Measurements from ENCODE around the gene GCNT2. TPM values are rescaled to one million over a fixed set of nuclear protein-coding genes. Genes with fewer than 3 reads are reported as not detected.
"Not testable (repeated sequence)": the region's sequence is repeated elsewhere in the genome, so short reads cannot be mapped to it uniquely, and the experiment has no call there.

The GCNT2 gene
- total and polyA plus RNA-seq, 5 experiments from 2014 or later, result 0.85 to 4.6 (median 1.8) TPM

DNA sequence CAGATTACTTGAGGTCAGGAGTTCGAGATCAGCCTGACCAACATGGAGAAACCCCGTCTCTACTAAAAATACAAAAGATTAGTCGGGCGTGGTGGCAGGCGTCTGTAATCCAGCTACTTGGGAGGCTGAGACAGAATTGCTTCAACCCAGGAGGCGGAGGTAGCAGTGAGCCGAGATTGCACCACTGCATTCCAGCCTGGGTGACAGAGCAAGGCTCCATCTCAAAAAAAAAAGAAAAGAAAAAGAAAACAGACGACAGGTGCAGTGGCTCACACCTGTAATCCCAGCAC lies 1.8 kb upstream of the GCNT2 start:
- ATAC-seq, H3K4me3 Mint-ChIP-seq, H3K9me3 Mint-ChIP-seq, H3K27me3 Mint-ChIP-seq, H3K27ac Mint-ChIP-seq, DNase-seq, H3K36me3 Mint-ChIP-seq, H3K4me1 Mint-ChIP-seq: not testable (repeated sequence)
- POLR2A ChIA-PET, result interaction anchor here (0.7 kb wide), 1 partner anchor 97 kb away, joined by 3 read pairs; no protein-coding TSS in a partner anchor

DNA sequence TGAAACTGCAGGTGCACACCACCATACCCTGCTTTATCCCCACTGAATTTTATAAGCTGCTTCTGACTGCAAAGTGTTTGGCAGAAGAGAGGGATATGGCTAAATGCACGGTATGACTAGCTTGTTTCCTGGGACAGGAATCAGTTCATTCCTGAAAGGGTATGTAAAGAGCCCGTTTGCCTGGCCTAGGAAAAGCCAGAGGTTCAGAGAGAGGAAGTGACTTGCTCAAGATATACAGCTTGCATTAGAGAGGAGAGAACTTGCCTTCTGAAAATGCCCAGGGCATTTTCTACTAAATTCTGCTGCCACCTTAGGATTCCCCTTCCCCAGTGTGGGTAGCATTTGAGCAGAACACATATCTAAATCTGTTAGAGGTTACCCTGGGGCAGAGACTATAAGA lies 683 bp upstream of the GCNT2 start:
- POLR2A ChIA-PET, result interaction anchor here (0.6 to 0.7 kb wide), 2 partner anchors 18 to 59 kb away, joined by 4 to 7 read pairs; no protein-coding TSS in a partner anchor
- Mint-ChIP-seq H3K4me3 (no peak overlapping the region), H3K9me3 (no peaks in the 10 kb centered on the region), H3K27ac (no peak overlapping the region), H3K4me1 (peaks cover 0 to 4% (median 2%) of the 10 kb centered on the region in 4 donors), H3K27me3 (peaks cover 1 to 13% (median 6%) of the 10 kb centered on the region in 5 donors), H3K36me3 (no peaks in the 10 kb centered on the region)
- no peak for ATAC-seq
- no peak for DNase-seq

DNA sequence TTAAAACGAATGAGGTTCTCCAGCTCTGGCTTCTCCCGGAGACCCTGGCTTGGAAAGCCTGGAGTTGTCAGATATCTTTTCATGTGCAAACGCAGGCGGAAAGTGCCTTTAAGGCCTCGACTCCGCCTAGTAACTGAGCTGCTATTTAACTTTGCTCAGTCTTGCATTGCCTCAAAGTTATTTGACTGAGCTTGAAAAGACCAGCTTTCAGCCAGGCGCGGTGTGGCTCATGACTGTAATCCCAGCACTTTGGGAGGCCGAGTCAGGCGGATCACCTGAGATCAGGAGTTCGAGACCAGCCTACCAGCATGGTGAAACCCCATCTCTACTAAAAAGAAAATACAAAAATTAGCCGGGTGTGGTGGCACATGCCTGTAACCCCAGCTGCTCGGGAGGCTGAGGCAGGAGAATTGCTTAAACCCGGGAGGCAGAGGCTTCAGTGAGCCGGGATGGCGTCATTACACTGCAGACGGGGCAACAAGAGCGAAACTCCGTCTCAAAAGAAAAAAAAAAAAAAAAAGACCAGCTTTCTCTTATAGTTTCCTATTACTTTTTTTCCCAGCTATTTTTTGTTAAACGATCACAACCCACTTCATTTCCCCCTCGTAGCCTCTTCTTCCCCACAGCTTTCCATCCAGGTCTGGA lies 1.9 kb downstream of the GCNT2 start:
- POLR2A ChIA-PET, result interaction anchor here (0.6 kb wide), 1 partner anchor 165 kb away, joined by 3 read pairs; no protein-coding TSS in a partner anchor
- Mint-ChIP-seq H3K4me1 (peaks cover 2 to 8% (median 4%) of the 10 kb centered on the region in 4 donors), H3K27ac (no peak overlapping the region), H3K9me3 (no peaks in the 10 kb centered on the region), H3K4me3 (no peak overlapping the region), H3K27me3 (peaks cover 1 to 13% (median 6%) of the 10 kb centered on the region in 5 donors), H3K36me3 (no peaks in the 10 kb centered on the region)
- ATAC-seq, result no peak
- DNase-seq, result no peak

DNA sequence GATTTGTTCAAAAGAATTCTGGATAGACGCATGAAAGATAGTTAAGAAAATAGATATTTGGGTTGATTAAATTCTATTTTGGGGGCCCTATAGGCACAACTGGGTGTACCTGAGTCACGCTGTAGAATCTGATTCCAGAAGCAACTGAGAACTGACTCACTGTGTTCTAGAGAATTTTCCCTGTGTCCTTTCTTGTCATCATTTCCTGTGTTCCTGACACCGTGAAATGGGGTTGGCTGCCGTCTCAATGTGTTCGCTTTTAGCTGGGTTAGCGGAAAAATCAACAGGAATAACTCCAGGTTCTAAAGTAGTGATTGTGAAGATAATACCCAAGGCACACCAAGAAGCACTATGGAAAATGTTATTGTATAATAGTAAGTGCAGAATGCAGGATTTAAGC lies 5.0 kb downstream of the GCNT2 start:
- Mint-ChIP-seq H3K27me3 (peaks cover 0 to 9% (median 2%) of the 10 kb centered on the region in 5 donors), H3K4me3 (no peak overlapping the region), H3K27ac (no peak overlapping the region), H3K36me3 (peaks cover 0 to 4% (median 0%) of the 10 kb centered on the region in 3 donors), H3K4me1 (peaks cover 7 to 30% (median 25%) of the 10 kb centered on the region in 4 donors), H3K9me3 (no peaks in the 10 kb centered on the region)
- ATAC-seq (no peak), DNase-seq (no peak)
- POLR2A ChIA-PET, result no interaction called here

DNA sequence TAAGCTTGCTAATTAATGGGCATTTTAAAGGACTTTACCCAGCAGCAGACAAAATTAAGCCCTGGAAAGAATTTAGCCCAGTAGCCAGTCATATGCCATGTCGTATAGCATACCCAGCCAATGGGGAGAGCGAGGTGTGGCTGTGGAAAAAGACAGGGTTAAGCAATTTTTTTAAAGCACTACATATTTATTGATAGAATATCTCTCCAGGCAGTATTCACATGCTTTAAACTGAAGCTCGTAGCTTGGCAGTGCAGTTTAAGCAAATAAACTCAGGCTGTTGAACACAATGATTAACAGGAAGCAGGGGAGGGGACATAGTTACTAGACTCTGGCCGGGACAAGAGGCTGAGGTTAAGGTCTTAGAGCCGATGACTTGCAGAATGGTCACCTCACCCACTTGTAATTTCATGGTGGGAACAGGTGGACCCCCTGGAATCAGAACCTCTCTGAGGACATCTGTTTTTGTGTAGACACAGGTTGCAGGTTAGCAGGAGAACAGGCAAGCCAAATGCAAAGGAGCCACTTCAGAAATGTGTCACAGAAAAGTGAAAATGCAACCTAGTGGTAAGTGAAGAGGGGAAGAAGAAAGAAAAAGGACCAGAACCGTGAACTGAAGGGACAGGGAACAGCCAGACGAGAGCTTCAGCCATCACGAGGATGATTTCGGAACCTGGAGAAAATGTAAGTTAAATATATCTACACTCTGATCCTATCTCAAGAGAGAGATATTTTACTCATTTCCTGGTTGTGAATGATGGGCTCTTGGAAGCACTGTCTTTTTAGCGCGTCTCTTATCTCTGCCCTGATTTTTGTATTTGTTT lies 7.2 kb downstream of the GCNT2 start:
- peak; percentile 62 to 70 for ATAC-seq
- Mint-ChIP-seq H3K4me3 (peak overlapping the region; percentile 85 to 99 (median 94)), H3K27me3 (peaks cover 0 to 5% (median 2%) of the 10 kb centered on the region in 5 donors), H3K9me3 (no peaks in the 10 kb centered on the region), H3K36me3 (peaks cover 0 to 6% (median 0%) of the 10 kb centered on the region in 3 donors), H3K4me1 (peaks cover 15 to 51% (median 45%) of the 10 kb centered on the region in 4 donors), H3K27ac (peak overlapping the region; percentile 77 to 98 (median 91))
- POLR2A ChIA-PET, result interaction anchor here (0.6 to 1.9 kb wide), 5 partner anchors 166 to 324 kb away, joined by 3 to 13 read pairs (median 3); partner anchors contain the start of genes C6orf52, PAK1IP1, TMEM14B and TMEM14C
- peak in 5 of 10 donors; percentile 15 to 35 (median 24) for DNase-seq

DNA sequence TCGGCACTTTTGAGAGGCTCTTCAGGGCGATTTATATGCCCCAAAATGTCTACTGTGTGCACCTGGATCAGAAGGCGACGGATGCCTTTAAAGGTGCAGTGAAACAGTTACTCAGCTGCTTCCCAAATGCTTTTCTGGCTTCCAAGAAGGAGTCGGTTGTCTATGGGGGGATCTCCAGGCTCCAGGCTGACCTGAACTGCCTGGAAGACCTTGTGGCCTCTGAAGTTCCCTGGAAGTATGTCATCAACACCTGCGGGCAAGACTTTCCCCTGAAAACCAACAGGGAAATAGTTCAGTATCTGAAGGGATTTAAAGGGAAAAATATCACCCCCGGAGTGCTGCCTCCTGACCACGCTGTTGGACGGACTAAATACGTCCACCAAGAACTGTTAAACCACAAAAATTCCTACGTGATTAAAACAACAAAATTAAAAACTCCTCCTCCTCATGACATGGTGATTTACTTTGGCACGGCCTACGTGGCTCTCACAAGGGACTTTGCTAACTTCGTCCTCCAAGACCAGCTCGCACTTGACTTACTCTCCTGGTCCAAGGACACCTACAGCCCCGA lies 8.2 kb downstream of the GCNT2 start:
- POLR2A ChIA-PET, result interaction anchor here (0.7 to 1.9 kb wide), 3 partner anchors 165 to 218 kb away, joined by 3 to 13 read pairs (median 8); partner anchors contain the start of genes C6orf52, PAK1IP1, TMEM14B and TMEM14C
- H3K27me3 Mint-ChIP-seq, result peaks cover 0 to 3% (median 0%) of the 10 kb centered on the region in 5 donors
- H3K4me3 Mint-ChIP-seq, result peak overlapping the region; percentile 85 to 99 (median 94)
- ATAC-seq (peak in 1 of 2 donors; percentile 15), DNase-seq (no peak)
- peak overlapping the region; percentile 49 to 98 (median 91) for H3K27ac Mint-ChIP-seq
- H3K36me3 Mint-ChIP-seq, result peaks cover 0 to 6% (median 0%) of the 10 kb centered on the region in 3 donors
- H3K9me3 Mint-ChIP-seq, result no peaks in the 10 kb centered on the region
- H3K4me1 Mint-ChIP-seq, result peaks cover 15 to 61% (median 51%) of the 10 kb centered on the region in 4 donors

DNA sequence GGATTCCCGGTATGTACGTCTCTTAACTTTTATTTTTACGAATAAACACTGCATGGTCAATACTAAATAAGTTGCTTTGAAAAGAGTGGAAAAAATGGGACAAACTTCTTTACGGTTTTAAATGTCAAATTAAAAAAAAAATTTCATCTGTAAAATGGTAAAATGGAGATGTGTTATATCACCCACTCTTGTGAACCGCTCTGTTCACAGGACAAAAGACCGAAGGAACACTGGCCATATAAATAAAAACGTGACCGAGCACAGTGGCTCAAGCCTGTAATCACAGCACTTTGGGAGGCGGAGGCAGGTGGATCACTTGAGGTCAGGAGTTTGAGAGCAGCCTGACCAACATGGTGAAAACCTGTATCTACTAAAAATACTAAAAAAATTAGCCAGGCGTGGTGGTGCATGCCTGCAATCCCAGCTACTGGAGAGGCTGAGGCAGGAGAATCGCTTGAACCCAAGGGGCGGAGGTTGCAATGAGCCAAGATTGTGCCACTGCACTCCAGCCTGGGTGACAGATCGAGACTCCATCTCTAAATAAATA lies 8.8 kb downstream of the GCNT2 start:
- POLR2A ChIA-PET, result interaction anchor here (1.9 kb wide), 1 partner anchor 165 kb away, joined by 13 read pairs; the partner anchor contains the start of genes C6orf52 and PAK1IP1
- not testable (repeated sequence) for DNase-seq, ATAC-seq, H3K36me3 Mint-ChIP-seq, H3K27me3 Mint-ChIP-seq, H3K9me3 Mint-ChIP-seq
- peaks cover 14 to 67% (median 53%) of the 10 kb centered on the region in 4 donors for H3K4me1 Mint-ChIP-seq
- peak overlapping the region; percentile 85 to 99 (median 94) for H3K4me3 Mint-ChIP-seq
- H3K27ac Mint-ChIP-seq, result peak overlapping the region in 9 of 10 donors; percentile 72 to 98 (median 91)

DNA sequence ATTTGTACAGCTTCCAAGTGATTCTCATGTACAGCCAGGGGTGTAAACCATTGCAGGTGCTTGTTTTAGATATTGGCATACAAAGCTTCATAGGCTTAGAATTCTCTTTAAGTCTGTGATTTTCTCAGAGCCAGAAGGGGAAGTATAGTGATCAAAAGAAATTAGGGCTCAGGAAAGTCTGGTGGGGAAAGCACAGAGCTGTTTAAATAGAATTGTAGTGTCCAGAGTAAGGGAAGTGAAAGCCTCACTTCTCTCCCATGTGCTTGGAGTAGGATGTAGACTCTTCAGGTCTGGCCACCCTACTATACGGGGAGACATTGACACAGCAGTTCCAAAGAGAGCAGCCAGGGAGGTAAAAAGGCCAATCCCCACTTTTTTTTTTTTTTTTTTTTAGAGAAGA lies 10.4 kb downstream of the GCNT2 start:
- peaks cover 17 to 83% (median 63%) of the 10 kb centered on the region in 4 donors for H3K4me1 Mint-ChIP-seq
- peak overlapping the region; percentile 39 to 89 (median 74) for H3K4me3 Mint-ChIP-seq
- H3K27me3 Mint-ChIP-seq, result no peaks in the 10 kb centered on the region
- peaks cover 0 to 13% (median 4%) of the 10 kb centered on the region in 9 donors for H3K9me3 Mint-ChIP-seq
- POLR2A ChIA-PET, result no interaction called here
- peak overlapping the region in 4 of 10 donors; percentile 2 to 37 (median 7) for H3K27ac Mint-ChIP-seq
- DNase-seq (no peak), ATAC-seq (no peak)
- peaks cover 5 to 13% (median 8%) of the 10 kb centered on the region in 3 donors for H3K36me3 Mint-ChIP-seq

DNA sequence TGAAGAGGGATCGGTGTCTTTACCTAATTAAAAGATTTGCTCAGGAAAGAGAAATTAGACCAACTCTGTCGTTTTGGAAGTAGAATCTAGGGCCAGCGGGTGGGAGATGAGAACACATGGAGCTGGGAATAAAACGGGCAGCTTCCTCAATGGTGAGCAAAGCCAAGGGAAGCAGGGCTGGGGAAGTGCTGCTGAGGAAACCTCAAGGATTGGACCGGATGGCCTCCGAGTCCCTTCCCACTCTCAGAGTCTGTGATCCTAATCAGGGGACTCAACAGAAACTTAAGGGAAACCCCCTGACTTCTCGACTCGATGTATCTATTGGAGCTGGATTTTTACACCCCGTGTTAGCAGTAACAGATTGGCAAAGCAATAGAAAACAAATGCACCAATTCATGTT lies 10.8 kb downstream of the GCNT2 start:
- H3K36me3 Mint-ChIP-seq, result peaks cover 5 to 13% (median 8%) of the 10 kb centered on the region in 3 donors
- DNase-seq, result no peak
- peak overlapping the region in 2 of 10 donors; percentile 2 to 59 for H3K27ac Mint-ChIP-seq

DNA sequence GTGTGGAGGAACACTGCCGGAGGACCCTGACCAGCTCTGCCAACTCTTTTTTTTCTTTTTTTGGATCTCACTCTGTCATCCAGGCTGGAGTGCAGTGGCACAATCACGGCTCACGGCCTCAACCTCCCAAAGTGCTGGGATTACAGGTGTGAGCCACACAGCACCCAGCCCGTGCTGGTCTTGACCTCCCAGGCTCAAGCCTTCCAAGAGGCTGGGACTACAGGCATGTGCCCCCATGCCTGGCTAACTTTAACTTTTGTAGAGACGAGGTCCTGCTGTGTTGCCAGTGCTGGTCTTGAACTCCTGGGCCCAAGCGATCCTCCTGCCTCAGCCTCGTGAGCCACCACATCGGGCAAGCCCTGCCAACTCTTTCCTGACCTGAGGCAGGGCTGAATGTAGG lies 11.2 kb downstream of the GCNT2 start:
- peaks cover 0 to 16% (median 4%) of the 10 kb centered on the region in 9 donors for H3K9me3 Mint-ChIP-seq
- no peaks in the 10 kb centered on the region for H3K27me3 Mint-ChIP-seq
- H3K27ac Mint-ChIP-seq, result peak overlapping the region in 2 of 10 donors; percentile 2 to 59
- POLR2A ChIA-PET, result no interaction called here
- DNase-seq (no peak), ATAC-seq (no peak)
- peaks cover 5 to 16% (median 8%) of the 10 kb centered on the region in 3 donors for H3K36me3 Mint-ChIP-seq
- H3K4me1 Mint-ChIP-seq, result peaks cover 17 to 83% (median 63%) of the 10 kb centered on the region in 4 donors
- H3K4me3 Mint-ChIP-seq, result peak overlapping the region in 9 of 10 donors; percentile 30 to 89 (median 64)

More for the DNA sequence above, 10.8 kb downstream of the GCNT2 start:
- POLR2A ChIA-PET, result no interaction called here
- peaks cover 0 to 13% (median 4%) of the 10 kb centered on the region in 9 donors for H3K9me3 Mint-ChIP-seq
- H3K4me1 Mint-ChIP-seq, result peaks cover 17 to 83% (median 63%) of the 10 kb centered on the region in 4 donors
- no peaks in the 10 kb centered on the region for H3K27me3 Mint-ChIP-seq
- ATAC-seq, result no peak
- peak overlapping the region; percentile 23 to 89 (median 62) for H3K4me3 Mint-ChIP-seq

DNA sequence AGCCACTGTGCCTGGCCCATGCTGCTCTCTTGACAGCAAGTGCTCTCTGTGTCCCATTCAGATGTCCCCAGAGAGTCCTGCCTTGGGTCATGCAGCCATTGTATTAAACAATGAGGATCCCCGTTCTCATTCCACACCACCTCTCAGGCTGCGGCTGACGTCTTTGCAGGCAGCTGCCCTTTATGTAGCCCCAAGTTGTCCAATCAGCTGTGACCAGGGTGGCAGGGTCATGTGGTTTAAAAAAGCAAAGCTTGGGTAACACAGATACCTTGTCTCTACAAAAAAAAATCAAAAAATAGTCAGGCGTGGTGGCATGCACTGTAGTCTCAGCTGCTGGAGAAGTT lies 13.2 kb downstream of the GCNT2 start:
- ATAC-seq, result peak in 1 of 2 donors; percentile 56
- Mint-ChIP-seq H3K4me3 (peak overlapping the region in 7 of 10 donors; percentile 4 to 89 (median 50)), H3K9me3 (peaks cover 0 to 24% (median 5%) of the 10 kb centered on the region in 9 donors), H3K27ac (peak overlapping the region in 4 of 10 donors; percentile 19 to 83 (median 73)), H3K27me3 (no peaks in the 10 kb centered on the region), H3K4me1 (peaks cover 17 to 69% (median 49%) of the 10 kb centered on the region in 4 donors), H3K36me3 (peaks cover 5 to 22% (median 9%) of the 10 kb centered on the region in 3 donors)
- POLR2A ChIA-PET, result no interaction called here
- DNase-seq, result peak in 1 of 10 donors; percentile 62

DNA sequence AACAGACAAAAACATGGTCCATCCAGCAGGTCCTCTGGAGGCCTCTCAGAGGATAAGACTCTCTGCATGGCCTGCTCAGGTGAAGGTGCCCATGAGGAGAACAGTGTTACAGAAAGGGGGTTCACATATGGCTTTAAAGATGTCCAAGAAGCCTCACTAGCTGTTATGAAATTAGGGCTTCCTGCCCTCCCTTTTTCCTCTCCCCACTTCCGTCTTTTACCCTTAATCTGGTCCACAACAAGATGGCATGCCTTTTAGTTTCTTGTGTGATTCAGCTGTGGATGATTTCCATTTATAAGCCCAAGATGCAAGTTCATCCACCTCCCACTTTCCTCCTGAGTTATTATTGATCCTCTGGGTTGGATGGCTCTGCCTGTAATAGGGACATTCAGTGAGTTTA lies 14.0 kb downstream of the GCNT2 start:
- Mint-ChIP-seq H3K27ac (peak overlapping the region in 1 of 10 donors; percentile 26), H3K36me3 (peaks cover 5 to 28% (median 17%) of the 10 kb centered on the region in 3 donors), H3K27me3 (no peaks in the 10 kb centered on the region), H3K9me3 (peaks cover 0 to 32% (median 13%) of the 10 kb centered on the region in 9 donors), H3K4me3 (peak overlapping the region in 4 of 10 donors; percentile 8 to 43 (median 32)), H3K4me1 (peaks cover 15 to 66% (median 43%) of the 10 kb centered on the region in 4 donors)
- DNase-seq (no peak), ATAC-seq (no peak)
- POLR2A ChIA-PET, result no interaction called here
